ENCODE results near the gene GPR107. TPM values are rescaled to one million over a fixed set of nuclear protein-coding genes. Genes with fewer than 3 reads are reported as not detected.

The GPR107 gene
- total RNA-seq, 2 experiments from 2014 or later = 10.4 to 24.3 TPM

GRCh38 chr9:130181678-130182380, 128.1 kb downstream of the GPR107 start:
- no peaks in the 10 kb centered on the region for H3K36me3 ChIP-seq (ENCODE audit: insufficient read depth, low read length)
- TF ChIP-seq CTCF (conservative IDR thresholded peaks at IDR 0.05; ENCODE audit: low read length) = no peak
- no peak for TF ChIP-seq EZH2phosphoT487 (IDR thresholded peaks at IDR 0.05; ENCODE audit: borderline replicate concordance, low read depth, low read length)
- no peaks in the 10 kb centered on the region for H3K4me1 ChIP-seq (ENCODE audit: insufficient read depth, low read length, poor library complexity, severe bottlenecking)
- no peak overlapping the region for H3K4me2 ChIP-seq (ENCODE audit: low read length)
- intact Hi-C loops (cut with micrococcal nuclease; ENCODE audit: unreplicated experiment) = no loop called here
- no peak for DNase-seq (ENCODE audit: low spot score)
- BruUV-seq (replicated peaks) = no TSS peak
- no peaks in the 10 kb centered on the region for H3K9me2 ChIP-seq (ENCODE audit: insufficient read depth, low read length)
- POLR2A ChIA-PET = no interaction called here
- no peaks in the 10 kb centered on the region for H4K20me1 ChIP-seq (ENCODE audit: insufficient read depth, low read length)
- H3K4me3 ChIP-seq (ENCODE audit: low read depth, low read length, poor library complexity, severe bottlenecking) = no peak overlapping the region
- CTCF ChIA-PET (ENCODE audit: unreplicated experiment) = no interaction called here
- no peaks in the 10 kb centered on the region for H3K79me2 ChIP-seq (ENCODE audit: insufficient read depth, low read depth, low read length)
- H3K27ac ChIP-seq (ENCODE audit: low read depth, low read length, poor library complexity, severe bottlenecking) = no peak overlapping the region
- H2AFZ ChIP-seq (ENCODE audit: low read length) = no peak overlapping the region
- H3K9me3 ChIP-seq (ENCODE audit: low read length) = no peaks in the 10 kb centered on the region

- ChIA-PET POLR2A (no interaction called here), CTCF (ENCODE audit: unreplicated experiment) (no interaction called here)
- Histone ChIP-seq H3K79me2 (ENCODE audit: insufficient read depth, low read depth, low read length) (no peaks in the 10 kb centered on the region), H3K36me3 (ENCODE audit: insufficient read depth, low read length) (no peaks in the 10 kb centered on the region), H3K27ac (ENCODE audit: low read depth, low read length, poor library complexity, severe bottlenecking) (no peak overlapping the region), H4K20me1 (ENCODE audit: insufficient read depth, low read length) (no peaks in the 10 kb centered on the region), H3K4me1 (ENCODE audit: insufficient read depth, low read length, poor library complexity, severe bottlenecking) (no peaks in the 10 kb centered on the region), H3K4me3 (ENCODE audit: low read depth, low read length, poor library complexity, severe bottlenecking) (no peak overlapping the region), H3K9me3 (ENCODE audit: low read length) (no peaks in the 10 kb centered on the region), H3K4me2 (ENCODE audit: low read length) (no peak overlapping the region), H2AFZ (ENCODE audit: low read length) (no peak overlapping the region), H3K9me2 (ENCODE audit: insufficient read depth, low read length) (no peaks in the 10 kb centered on the region)
- BruUV-seq (replicated peaks) = no TSS peak
- intact Hi-C loops (cut with micrococcal nuclease; ENCODE audit: unreplicated experiment) = no loop called here
- TF ChIP-seq CTCF (conservative IDR thresholded peaks at IDR 0.05; ENCODE audit: low read length) = no peak
- no peak for TF ChIP-seq EZH2phosphoT487 (IDR thresholded peaks at IDR 0.05; ENCODE audit: borderline replicate concordance, low read depth, low read length)
- no peak for DNase-seq (ENCODE audit: low spot score)
These were observed 128.7 kb downstream of the GPR107 start for GRCh38 chr9:130182381-130182909.

GRCh38 chr9:130183133-130183762, 129.5 kb downstream of the GPR107 start:
- Histone ChIP-seq H3K27ac (ENCODE audit: low read depth, low read length, poor library complexity, severe bottlenecking) (no peak overlapping the region), H3K36me3 (ENCODE audit: insufficient read depth, low read length) (no peaks in the 10 kb centered on the region), H2AFZ (ENCODE audit: low read length) (no peak overlapping the region), H3K9me3 (ENCODE audit: low read length) (no peaks in the 10 kb centered on the region), H3K4me2 (ENCODE audit: low read length) (no peak overlapping the region), H3K4me1 (ENCODE audit: insufficient read depth, low read length, poor library complexity, severe bottlenecking) (no peaks in the 10 kb centered on the region), H3K79me2 (ENCODE audit: insufficient read depth, low read depth, low read length) (no peaks in the 10 kb centered on the region), H4K20me1 (ENCODE audit: insufficient read depth, low read length) (no peaks in the 10 kb centered on the region), H3K9me2 (ENCODE audit: insufficient read depth, low read length) (no peaks in the 10 kb centered on the region), H3K4me3 (ENCODE audit: low read depth, low read length, poor library complexity, severe bottlenecking) (no peak overlapping the region)
- ChIA-PET CTCF (ENCODE audit: unreplicated experiment) (no interaction called here), POLR2A (no interaction called here)
- DNase-seq (ENCODE audit: low spot score) = no peak
- TF ChIP-seq EZH2phosphoT487 (IDR thresholded peaks at IDR 0.05; ENCODE audit: borderline replicate concordance, low read depth, low read length) (no peak), CTCF (conservative IDR thresholded peaks at IDR 0.05; ENCODE audit: low read length) (no peak)
- no TSS peak for BruUV-seq (replicated peaks)
- intact Hi-C loops (cut with micrococcal nuclease; ENCODE audit: unreplicated experiment) = no loop called here
